GM20000 (cell line): ENCODE results near the gene VSNL1.

Source experiments
- DNase-seq: peaks from one replicate; pipeline ENCODE4 v3.0.0; 2012; ENCODE audit warnings: low spot score
- CTCF ChIP-seq: IDR thresholded peaks from 2 replicates; pipeline ENCODE4 v1.5.1; 2012; ENCODE audit warnings: mild to moderate bottlenecking, control low read depth; ENCODE audit errors: extremely low read depth, missing control alignments

The VSNL1 gene

GRCh38 chr2:17583166-17583565, 42.7 kb downstream of the VSNL1 start:
- no peak for TF ChIP-seq CTCF
- no peak for DNase-seq

DNA sequence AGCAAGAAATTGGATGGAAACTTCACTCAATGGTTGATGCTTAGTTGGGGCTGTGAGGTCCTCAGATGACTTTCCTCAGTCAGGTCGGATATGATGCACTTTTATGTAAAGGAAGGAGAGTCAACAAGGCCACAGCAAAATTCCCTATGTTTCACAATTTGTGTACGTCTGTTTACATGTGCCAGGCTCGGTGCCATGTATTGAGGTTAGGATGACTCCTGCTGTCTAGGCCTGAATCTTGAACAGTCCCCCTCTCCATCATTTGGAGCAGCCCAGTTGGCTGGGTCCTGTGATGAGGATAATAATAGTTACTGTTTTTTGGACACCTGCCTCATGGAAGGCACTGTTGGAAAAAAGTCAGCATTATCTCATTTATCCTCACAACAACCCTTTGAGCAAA, 43.1 kb downstream of the VSNL1 start:
- DNase-seq, result no peak
- no peak for TF ChIP-seq CTCF

DNA sequence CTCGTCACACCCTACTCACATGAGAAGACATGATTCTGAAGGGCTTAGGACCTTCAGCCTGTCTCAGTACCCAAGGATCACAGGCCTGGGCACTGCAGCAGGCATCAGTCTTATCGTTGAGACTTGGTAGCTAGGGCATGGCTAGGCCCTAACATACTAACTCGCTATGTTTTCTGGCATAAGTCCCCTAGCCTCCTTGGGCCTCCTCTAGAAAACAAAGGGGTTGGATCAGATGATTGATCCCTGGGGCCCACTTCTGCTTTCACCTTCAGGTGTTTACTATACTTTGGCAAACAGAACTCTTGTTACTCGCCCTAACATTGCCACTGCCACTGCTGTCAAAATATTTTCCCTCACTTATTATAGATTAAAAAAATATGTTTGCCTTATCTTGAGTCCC, 44.2 kb downstream of the VSNL1 start:
- TF ChIP-seq CTCF, result no peak
- DNase-seq, result no peak

DNA sequence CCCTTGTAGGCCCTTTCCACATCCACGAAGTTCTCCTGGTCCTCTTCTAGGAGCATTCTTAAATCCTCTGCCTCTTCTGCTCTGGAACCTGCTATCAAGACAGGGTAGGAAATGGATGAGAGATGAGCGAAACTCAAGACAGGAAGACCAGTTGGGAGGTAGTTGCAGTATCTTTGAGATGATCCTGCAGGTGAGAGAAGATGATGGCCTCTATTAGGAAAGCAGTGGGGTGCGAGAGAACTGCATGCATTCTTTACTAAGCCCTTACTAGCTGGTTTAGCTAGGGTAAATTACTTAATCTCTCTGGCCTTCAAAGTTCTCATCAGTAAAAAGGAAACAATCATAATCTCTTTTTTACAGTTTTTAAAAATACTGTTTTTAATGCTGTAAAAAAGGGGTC, 47.0 kb downstream of the VSNL1 start:
- no peak for TF ChIP-seq CTCF
- no peak for DNase-seq

DNA sequence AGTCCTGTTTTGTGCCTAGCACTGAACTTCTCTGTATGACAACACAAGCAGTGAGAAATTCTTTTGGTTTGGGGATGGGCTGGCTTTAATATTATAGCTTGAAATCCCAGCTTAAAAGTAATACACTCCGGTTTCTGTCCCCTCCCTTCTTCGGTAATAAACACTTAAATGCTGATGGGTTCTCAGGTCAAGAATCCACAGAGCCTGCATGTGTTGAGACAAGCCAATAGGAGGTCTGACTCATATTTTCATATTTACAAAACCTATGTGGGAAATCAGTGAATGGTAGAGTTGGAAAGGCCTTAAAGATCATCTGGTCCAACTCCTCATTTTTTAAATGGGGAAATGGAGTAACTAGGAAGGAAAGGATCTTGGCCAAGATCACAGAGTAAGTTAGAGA, 47.5 kb downstream of the VSNL1 start:
- TF ChIP-seq CTCF, result no peak
- DNase-seq, result no peak

GRCh38 chr2:17589406-17590035, 49.0 kb downstream of the VSNL1 start:
- DNase-seq, result no peak

DNA sequence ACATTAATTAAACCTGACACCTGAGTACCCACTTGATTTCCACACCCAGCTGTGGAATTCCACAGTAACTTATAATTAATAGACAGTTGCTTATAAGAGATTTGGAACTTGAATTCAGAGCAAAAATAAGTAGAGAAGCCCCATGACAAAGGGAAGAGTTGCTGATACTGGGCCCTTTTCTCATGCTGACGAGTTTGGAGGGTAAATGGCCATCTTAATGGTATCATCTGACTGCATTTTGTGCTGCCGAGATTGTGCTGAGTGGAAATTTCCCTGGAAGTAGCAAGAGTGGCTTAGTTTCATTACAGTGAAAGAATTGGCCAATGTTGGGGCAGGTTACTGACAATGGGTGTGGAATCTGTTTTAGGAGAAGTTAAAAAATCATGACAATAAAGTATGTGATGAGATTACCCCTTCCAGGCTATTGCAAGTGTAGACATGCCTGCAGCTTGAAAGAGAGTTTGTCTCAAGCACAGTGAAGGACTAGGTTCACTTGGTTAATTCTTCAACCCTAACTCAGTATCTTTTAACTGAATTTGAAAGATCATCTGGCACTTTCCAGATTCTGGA, 49.9 kb downstream of the VSNL1 start:
- no peak for TF ChIP-seq CTCF
- DNase-seq, result no peak

More at GRCh38 chr2:17589406-17590035, 49.0 kb downstream of the VSNL1 start:
- no peak for TF ChIP-seq CTCF
